PC-3 (cell line): ENCODE results near the gene SPACA1. TPM values are rescaled to one million over a fixed set of nuclear protein-coding genes. Genes with fewer than 3 reads are reported as not detected.

Experiments
- ATAC-seq: fragments of 200-7000 bp; cut with Tn5 transposase; 2 replicates; pipeline ENCODE4 v1.9.1; 2020; ENCODE audit warnings: mild to moderate bottlenecking, moderate library complexity
- BruUV-seq: library from RNA; stranded (reverse); fragments of 400-500 nt; replicated peaks from 2 replicates; lab custom pipeline; 2021; lab: Mats Ljungman, UMichigan
- CTCF ChIA-PET: fragments of 300-600 bp; sonication (Branson Sonifier 250); formaldehyde crosslinking; loops from one replicate; lab custom pipeline; 2022; ENCODE audit warnings: antibody characterized with exemption; lab: Charles Lee
- POLR2A ChIA-PET: fragments of 300-600 bp; sonication (Branson Sonifier 250); formaldehyde crosslinking; loops from one replicate; lab custom pipeline; 2022; ENCODE audit warnings: antibody characterized with exemption; ENCODE audit not compliant: unreplicated experiment; lab: Charles Lee
- DNase-seq: peaks from one replicate; pipeline ENCODE4 v3.0.0-alpha.2; 2015
- H2AFZ ChIP-seq: fragments of 300-600 bp; sonication (generic); 2 replicates; pipeline ENCODE4 v1.6.0; 2016; ENCODE audit warnings: antibody characterized with exemption, low read length
- H3F3A ChIP-seq: fragments of 300-600 bp; sonication (generic); one replicate; pipeline ENCODE4 v1.6.0; 2017; ENCODE audit warnings: antibody characterized with exemption, low read length, control low read depth, mild to moderate bottlenecking; ENCODE audit not compliant: unreplicated experiment
- H3K27ac ChIP-seq: fragments of 300-600 bp; sonication (generic); 2 replicates; pipeline ENCODE4 v1.5.1; 2016; ENCODE audit warnings: mild to moderate bottlenecking, low read length
- H3K27me3 ChIP-seq: fragments of 300-600 bp; sonication (generic); 2 replicates; pipeline ENCODE4 v1.6.1; 2016; ENCODE audit warnings: low read length, mixed read lengths
- H3K36me3 ChIP-seq: fragments of 300-600 bp; sonication (generic); 2 replicates; pipeline ENCODE4 v1.6.1; 2016; ENCODE audit warnings: low read depth, mixed run types, low read length, mixed read lengths
- H3K4me1 ChIP-seq: fragments of 300-600 bp; sonication (generic); 2 replicates; pipeline ENCODE4 v1.5.1; 2016; ENCODE audit warnings: low read length; ENCODE audit not compliant: insufficient read depth
- H3K4me2 ChIP-seq: fragments of 300-600 bp; sonication (generic); 2 replicates; pipeline ENCODE4 v1.6.0; 2016; ENCODE audit warnings: low read length
- H3K4me3 ChIP-seq: fragments of 300-600 bp; sonication (generic); 2 replicates; pipeline ENCODE4 v1.5.1; 2016; ENCODE audit warnings: mild to moderate bottlenecking, low read length, mixed read lengths
- H3K79me2 ChIP-seq: fragments of 300-600 bp; sonication (generic); 2 replicates; pipeline ENCODE4 v1.6.1; 2017; ENCODE audit warnings: low read length, mixed read lengths
- H3K9ac ChIP-seq: fragments of 300-600 bp; sonication (generic); 2 replicates; pipeline ENCODE4 v1.6.0; 2016; ENCODE audit warnings: mild to moderate bottlenecking, low read length
- H3K9me2 ChIP-seq: fragments of 300-600 bp; sonication (generic); replicated peaks from 2 replicates; pipeline ENCODE4 v1.6.1; 2016; ENCODE audit warnings: mixed run types, low read length, mixed read lengths
- H3K9me3 ChIP-seq: fragments of 300-600 bp; sonication (generic); 2 replicates; pipeline ENCODE4 v1.6.1; 2016; ENCODE audit warnings: low read length, mixed read lengths
- H4K20me1 ChIP-seq: fragments of 300-600 bp; sonication (generic); 2 replicates; pipeline ENCODE4 v1.6.1; 2016; ENCODE audit warnings: low read length, mixed read lengths
- EZH2 ChIP-seq: fragments of 300-600 bp; sonication (generic); IDR thresholded peaks from one replicate; pipeline ENCODE4 v1.6.1; 2017; ENCODE audit warnings: antibody characterized with exemption, mild to moderate bottlenecking, low read length; ENCODE audit not compliant: unreplicated experiment
- EZH2phosphoT487 ChIP-seq: fragments of 300-600 bp; sonication (generic); IDR thresholded peaks from 2 replicates; pipeline ENCODE4 v1.6.1; 2018; ENCODE audit warnings: mild to moderate bottlenecking, antibody characterized with exemption, low read length, borderline replicate concordance
- intact Hi-C: fragments of 100-400 bp; cut with micrococcal nuclease; formaldehyde crosslinking; loops from 2 replicates; pipeline ENCODE4 v1.9.0; 2023
- total RNA-seq: library from RNA; depleted of rRNA; stranded (reverse); fragments of >200 nt; gene quantifications from 2 replicates; pipeline ENCODE4 v1.2.3, GENCODE V29; 2014
- TF ChIP-seq, protein P1 (sequence below): fragments of 300-600 bp; sonication (generic); conservative IDR thresholded peaks from 2 replicates; pipeline ENCODE4 v1.5.1; 2017; ENCODE audit warnings: antibody characterized with exemption, low read depth, mild to moderate bottlenecking, low read length

SPACA1 gene
- total RNA-seq, 1 experiment from 2014 or later, result not detected

DNA sequence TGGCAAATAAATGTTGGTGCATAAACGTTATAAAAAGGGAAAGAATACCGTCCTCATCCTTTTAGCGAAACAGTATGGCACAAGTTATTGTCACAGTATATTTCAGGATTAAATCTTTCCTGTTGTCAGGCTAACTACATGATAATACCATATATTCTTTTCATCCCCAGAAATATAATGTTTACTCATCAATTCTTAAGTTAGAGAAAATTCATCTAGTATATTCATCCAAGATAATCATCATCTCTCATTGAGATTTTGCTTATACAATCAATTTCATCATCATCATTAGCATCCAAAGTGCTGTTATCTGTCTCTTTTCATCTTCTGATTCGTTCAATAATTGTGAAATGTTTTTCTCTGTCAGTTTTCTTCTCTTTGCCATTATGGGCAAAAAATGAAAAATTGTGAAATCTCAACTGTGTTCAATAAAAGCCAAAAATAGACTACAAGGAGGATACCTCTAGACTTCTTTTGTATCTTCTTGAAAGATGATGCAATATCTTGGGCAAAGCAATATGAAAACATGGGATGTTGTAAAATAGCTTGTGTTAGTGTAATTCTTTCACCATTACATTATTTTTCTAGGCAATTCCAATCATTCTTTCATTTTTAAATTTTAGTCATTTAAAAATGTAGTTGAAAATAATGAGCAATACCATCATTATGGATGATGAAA lies 2.6 kb downstream of the SPACA1 start:
- intact Hi-C loops, result no loop called here
- H3K27ac ChIP-seq, result no peak overlapping the region
- no peaks in the 10 kb centered on the region for H3K9me2 ChIP-seq
- TF ChIP-seq EZH2 (no peak), EZH2phosphoT487 (no peak)
- TF ChIP-seq, protein P1, sequence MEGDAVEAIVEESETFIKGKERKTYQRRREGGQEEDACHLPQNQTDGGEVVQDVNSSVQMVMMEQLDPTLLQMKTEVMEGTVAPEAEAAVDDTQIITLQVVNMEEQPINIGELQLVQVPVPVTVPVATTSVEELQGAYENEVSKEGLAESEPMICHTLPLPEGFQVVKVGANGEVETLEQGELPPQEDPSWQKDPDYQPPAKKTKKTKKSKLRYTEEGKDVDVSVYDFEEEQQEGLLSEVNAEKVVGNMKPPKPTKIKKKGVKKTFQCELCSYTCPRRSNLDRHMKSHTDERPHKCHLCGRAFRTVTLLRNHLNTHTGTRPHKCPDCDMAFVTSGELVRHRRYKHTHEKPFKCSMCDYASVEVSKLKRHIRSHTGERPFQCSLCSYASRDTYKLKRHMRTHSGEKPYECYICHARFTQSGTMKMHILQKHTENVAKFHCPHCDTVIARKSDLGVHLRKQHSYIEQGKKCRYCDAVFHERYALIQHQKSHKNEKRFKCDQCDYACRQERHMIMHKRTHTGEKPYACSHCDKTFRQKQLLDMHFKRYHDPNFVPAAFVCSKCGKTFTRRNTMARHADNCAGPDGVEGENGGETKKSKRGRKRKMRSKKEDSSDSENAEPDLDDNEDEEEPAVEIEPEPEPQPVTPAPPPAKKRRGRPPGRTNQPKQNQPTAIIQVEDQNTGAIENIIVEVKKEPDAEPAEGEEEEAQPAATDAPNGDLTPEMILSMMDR, result no peak
- DNase-seq (no peak), ATAC-seq (no peak)
- CTCF ChIA-PET, result no interaction called here
- no TSS peak for BruUV-seq
- no peaks in the 10 kb centered on the region for H3K36me3 ChIP-seq
- no peaks in the 10 kb centered on the region for H4K20me1 ChIP-seq
- H3K27me3 ChIP-seq, result peaks cover 74% of the 10 kb centered on the region
- H3K79me2 ChIP-seq, result no peaks in the 10 kb centered on the region
- H3K4me1 ChIP-seq, result no peaks in the 10 kb centered on the region
- no peak overlapping the region for H3K4me3 ChIP-seq
- POLR2A ChIA-PET, result no interaction called here
- H3K9me3 ChIP-seq, result no peaks in the 10 kb centered on the region
- H3F3A ChIP-seq, result no peaks in the 10 kb centered on the region
- H3K4me2 ChIP-seq, result no peak overlapping the region
- no peak overlapping the region for H2AFZ ChIP-seq
- H3K9ac ChIP-seq, result no peak overlapping the region

DNA sequence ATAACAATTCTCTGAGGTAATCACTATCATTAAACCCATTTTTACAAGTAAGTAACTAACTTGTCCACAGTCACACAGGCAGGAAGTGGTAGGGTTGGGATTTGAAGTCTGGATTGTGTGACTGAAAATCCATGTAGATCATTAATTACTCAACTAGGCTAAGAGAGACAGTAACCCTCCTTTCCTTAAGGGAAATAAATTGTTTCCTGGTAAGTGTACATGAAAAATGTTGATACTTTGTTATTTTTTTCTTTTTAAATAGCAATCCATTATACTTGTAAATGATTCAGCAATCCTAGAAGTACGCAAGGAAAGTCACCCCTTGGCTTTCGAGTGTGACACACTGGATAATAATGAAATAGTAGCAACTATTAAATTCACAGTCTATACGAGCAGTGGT lies 11.6 kb downstream of the SPACA1 start:
- ChIA-PET CTCF (no interaction called here), POLR2A (no interaction called here)
- no peaks in the 10 kb centered on the region for H3K79me2 ChIP-seq
- H3K27ac ChIP-seq, result no peak overlapping the region
- H3K9me2 ChIP-seq, result no peaks in the 10 kb centered on the region
- H3K36me3 ChIP-seq, result no peaks in the 10 kb centered on the region
- no peak overlapping the region for H2AFZ ChIP-seq
- ATAC-seq (no peak), DNase-seq (no peak)
- H3F3A ChIP-seq, result no peaks in the 10 kb centered on the region
- no peak overlapping the region for H3K4me3 ChIP-seq
- H3K4me2 ChIP-seq, result no peak overlapping the region
- no peak for TF ChIP-seq EZH2phosphoT487
- TF ChIP-seq EZH2, result no peak
- TF ChIP-seq, protein P1, result no peak
- no peaks in the 10 kb centered on the region for H4K20me1 ChIP-seq
- peaks cover 57% of the 10 kb centered on the region for H3K27me3 ChIP-seq
- BruUV-seq, result no TSS peak
- no peaks in the 10 kb centered on the region for H3K9me3 ChIP-seq
- no peaks in the 10 kb centered on the region for H3K4me1 ChIP-seq
- intact Hi-C loops, result no loop called here
- no peak overlapping the region for H3K9ac ChIP-seq

DNA sequence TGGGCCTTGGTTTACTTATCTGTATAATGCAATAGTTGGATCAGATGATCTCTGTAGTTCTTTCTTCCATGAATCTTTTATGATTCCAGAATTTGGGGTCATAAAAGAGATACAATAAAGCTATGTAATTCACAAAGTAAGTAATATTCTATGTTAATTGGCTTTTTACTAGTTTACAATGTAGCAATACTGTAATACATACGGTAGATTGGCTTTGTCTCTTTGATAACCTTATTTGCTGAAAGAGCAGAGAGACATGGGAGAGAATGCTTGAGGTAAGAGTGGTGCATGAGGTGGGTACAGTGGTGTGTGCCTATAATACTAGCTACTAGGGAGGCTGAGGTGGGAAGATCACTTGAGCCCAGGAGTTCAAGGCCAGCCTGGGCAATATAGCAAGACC lies 14.7 kb downstream of the SPACA1 start:
- ATAC-seq, result no peak
- no peak for DNase-seq
- Histone ChIP-seq H2AFZ (no peak overlapping the region), H3K4me1 (no peaks in the 10 kb centered on the region), H4K20me1 (no peaks in the 10 kb centered on the region), H3K4me3 (no peak overlapping the region), H3K79me2 (no peaks in the 10 kb centered on the region), H3K27ac (no peak overlapping the region), H3K9me3 (no peaks in the 10 kb centered on the region), H3F3A (no peaks in the 10 kb centered on the region), H3K9me2 (no peaks in the 10 kb centered on the region), H3K36me3 (no peaks in the 10 kb centered on the region), H3K4me2 (no peak overlapping the region), H3K27me3 (peaks cover 26% of the 10 kb centered on the region), H3K9ac (no peak overlapping the region)
- CTCF ChIA-PET, result no interaction called here
- TF ChIP-seq, protein P1, result no peak
- TF ChIP-seq EZH2phosphoT487, result no peak
- no peak for TF ChIP-seq EZH2
- intact Hi-C loops, result no loop called here
- no TSS peak for BruUV-seq
- POLR2A ChIA-PET, result no interaction called here
